MV-4-11 (cell line): Measurements from ENCODE around the gene ABHD10.
A peak's percentile ranks its signal among the peaks of the same experiment; 100 is the strongest.

Experiments
- DNase-seq: peaks from one replicate; lab custom pipeline; 2025; lab: John Stamatoyannopoulos, UW

Gene ABHD10

DNA sequence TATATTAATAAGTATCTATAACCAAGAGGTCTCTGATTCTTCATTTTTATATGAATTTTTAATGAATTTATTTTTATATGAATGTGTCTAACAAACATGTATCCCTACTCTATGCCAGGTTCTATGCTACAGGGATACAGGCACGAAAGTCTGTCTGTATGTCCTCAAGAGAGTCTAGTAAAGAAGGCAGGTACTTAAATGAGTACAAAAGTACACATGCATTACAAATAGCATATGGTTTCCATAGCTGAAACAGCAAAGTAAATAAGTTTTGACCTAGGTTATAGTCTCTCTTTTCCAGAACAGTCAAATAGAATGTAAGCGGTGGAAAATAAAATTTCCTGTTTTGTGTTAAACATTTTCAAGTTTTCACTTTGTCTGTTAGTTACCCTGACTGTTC lies 13.3 kb upstream of the ABHD10 start:
- DNase-seq = no peak

DNA sequence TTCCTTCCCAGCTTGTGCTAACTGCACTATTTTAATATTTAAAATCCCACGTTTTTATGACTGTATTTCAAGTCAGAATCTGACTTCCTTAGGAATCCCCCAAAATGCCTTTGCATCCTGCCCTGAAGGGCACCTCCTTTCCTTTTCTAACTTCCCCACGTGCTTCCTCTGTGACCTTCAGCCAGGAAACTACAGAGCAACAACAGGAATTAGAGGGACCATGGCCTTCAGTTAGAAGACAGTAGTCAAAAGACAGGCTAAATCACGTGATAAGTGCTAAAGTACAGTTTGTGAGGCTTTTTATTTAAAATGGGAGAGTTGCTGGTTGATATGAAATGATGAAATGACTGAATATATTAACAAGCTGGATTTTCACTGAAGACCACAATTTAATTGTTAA lies 11.8 kb upstream of the ABHD10 start:
- no peak for DNase-seq

DNA sequence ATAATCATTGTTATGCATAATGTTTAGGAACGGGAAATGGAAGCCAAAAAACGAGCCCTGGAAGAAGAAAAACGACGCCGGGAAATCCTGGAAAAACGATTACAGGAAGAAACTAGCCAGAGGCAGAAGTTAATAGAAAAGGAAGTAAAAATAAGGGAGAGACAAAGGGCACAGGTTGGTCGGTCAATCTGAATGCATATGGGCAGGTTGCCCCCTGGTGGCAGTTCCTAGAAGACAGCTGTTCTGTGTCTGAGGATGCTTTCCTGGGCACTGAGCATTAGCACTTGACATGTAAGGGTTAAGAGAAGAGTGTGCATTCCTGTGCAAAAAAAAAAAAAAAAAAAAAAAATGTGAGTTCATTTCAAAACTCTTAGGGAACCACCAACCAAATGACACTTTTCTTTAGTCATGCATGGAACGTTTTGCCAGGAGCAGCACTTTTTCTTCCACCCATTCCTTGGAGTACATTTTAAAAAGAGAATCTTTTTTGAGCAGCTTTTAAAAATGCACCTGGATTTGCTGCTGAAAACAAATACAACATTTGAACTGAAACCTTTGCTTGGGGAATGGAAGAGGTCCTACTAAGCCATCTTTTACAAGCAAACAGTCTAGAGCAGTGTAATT lies 11.1 kb upstream of the ABHD10 start:
- peak; percentile 63 for DNase-seq

DNA sequence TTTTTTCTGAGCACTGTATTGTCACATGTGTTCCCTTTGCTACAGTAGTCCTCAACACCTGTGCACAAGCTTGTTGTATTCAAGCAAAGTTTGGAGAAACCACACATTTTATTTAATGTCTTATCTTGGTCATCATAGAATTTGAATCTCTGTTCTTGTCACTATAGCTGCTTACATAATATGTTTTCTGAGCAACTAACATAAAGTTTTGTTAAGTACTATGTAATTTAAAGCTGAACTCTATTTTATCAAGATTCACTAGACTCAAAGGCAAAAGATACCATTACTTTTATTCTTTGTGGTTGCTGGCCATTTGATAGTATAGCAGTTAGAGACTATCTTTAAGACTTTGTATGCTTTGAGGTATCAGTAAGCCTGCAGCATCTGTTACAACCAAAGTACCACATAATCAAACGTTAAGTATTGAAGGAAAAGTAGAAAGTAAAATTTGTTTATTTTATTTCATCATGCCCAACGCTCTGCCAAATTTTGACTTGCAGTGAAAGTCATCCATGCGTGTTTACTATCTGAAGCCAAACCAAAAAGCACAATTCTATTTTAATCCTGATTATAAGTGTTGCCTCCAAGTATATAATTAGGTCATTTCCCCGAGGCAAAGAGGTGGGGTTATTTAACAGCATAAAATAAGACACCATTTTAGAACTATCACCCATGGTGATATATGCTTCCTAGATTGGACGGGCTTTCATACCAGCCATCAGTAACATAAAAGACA lies 10.3 kb upstream of the ABHD10 start:
- DNase-seq = no peak

DNA sequence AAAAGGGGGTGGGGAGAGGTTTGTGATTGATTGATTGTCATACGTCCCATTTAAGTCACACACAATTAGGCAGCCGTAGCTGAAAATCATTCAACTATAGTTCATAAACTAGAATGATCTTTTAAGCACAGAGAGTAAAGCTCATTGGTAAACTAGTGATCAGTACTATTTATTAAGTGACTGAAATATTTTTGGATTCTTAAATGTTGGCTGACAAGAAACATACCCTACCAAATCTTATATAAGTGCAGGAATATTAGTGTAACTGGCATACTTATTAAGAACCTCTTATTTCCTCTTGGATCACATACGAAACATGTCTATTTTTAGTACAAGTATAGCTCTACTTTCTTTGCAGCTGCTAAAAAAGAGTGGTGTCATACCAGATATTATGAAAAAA lies 8.4 kb upstream of the ABHD10 start:
- no peak for DNase-seq

DNA sequence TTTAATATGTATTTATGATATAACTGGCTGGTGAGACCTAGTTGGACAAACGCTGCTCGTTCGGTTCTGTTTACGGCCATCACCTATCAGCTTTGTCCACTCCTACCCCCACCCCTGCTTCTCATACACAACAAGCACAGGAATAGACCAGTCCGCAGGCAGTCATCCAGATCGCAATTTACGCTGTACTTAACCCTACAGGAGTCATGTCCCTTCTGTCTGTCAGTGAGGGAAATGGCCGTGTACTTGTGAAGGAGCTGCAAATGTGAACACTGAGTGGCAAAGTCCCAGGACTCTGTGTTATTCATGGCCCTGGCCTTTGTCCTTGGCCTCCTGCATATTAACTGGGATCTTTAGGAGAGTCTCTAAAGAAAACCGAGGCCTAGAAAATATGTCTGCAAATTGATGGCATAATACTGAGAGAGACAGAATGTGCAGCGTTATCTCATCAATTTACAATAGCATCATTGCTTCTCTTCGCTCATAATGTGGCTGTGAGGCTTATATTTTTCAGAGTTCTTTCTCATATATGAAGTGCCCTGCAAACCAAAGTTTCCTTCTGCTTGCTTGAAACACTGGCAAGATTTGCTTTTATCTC lies 7.2 kb upstream of the ABHD10 start:
- DNase-seq = no peak

DNA sequence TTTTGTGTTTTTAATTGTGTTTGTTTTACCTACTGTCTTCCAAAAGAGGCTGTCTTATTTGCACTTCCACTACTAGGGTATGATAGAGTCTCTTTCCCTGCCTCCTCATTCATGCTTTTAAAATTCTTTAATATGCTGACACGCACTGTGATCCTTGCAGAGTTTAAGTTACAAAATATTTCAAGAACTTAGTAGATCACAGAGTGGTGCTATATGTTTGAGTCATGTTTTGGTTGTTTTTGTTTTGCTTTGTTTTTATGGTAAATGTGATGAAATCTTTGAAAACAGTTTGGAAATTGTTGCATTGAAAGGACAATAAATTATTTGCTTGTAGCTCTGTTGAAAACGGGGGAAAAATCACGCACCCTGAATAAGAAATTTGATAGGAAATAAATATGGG lies 5.9 kb upstream of the ABHD10 start:
- DNase-seq = no peak

DNA sequence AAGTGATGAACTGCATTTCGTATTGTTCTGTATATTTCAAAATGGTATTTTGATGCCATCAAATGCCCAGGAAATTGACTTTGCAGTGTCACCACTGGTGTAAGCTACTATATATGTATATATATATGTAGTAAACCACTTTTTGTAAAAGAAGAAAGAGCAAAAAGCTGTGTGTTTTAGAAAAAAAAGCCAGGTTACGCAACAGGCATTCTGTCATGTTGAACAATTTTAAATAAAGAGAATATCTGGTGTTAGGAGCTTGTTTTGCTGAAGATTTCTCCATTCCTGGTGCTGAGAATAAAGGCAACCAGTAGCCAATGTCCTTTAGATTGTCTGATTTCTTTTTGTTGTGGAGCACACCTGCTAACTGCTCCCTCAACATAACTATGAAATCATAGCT lies 3.7 kb upstream of the ABHD10 start:
- DNase-seq = no peak

DNA sequence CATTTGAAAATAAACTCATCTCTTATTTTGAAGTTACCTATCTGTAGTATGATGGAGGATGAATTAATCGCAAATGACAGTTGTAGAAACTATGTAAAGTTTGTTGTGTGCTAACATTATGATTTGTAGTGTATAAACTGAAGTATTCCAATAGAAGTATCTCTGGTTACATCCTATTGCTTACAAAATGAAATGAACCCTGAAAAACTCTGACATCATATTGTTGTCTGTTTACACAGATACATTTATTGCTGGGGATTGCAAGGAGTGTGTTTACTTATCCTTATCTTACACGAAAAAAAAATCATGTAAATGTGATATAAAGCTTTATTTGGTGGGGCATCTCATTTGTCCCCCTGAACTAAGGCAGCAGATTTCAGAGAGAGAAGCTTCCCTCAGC lies 2.6 kb upstream of the ABHD10 start:
- DNase-seq = no peak

DNA sequence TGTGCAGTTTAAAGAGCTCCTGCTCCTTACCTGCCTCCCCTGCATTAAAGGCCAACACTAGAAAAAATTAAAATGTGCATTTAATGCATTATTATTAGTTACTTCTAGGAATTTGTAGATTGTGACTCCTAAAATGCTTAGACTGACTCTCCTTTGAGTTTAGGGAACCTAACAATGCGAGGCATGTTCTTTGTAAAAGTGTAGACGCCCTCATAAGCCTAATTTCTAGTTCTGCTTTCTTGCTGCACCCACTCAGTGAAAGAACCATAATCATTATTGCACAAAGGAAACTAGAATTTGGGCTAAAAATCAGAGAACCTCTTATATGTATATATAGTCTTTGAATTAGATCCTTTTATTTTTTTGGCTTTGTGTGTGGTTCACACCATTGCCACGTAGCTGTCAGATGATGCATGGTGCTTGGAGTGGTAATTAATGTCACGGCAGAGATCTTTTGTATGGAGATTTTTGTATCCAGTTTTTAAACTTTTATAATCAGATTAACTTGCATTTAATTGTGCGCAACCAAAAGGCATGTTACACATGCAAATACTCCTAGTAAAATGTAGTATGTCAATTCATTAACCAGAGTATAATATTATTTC lies 710 bp downstream of the ABHD10 start:
- DNase-seq = peak; percentile 78

DNA sequence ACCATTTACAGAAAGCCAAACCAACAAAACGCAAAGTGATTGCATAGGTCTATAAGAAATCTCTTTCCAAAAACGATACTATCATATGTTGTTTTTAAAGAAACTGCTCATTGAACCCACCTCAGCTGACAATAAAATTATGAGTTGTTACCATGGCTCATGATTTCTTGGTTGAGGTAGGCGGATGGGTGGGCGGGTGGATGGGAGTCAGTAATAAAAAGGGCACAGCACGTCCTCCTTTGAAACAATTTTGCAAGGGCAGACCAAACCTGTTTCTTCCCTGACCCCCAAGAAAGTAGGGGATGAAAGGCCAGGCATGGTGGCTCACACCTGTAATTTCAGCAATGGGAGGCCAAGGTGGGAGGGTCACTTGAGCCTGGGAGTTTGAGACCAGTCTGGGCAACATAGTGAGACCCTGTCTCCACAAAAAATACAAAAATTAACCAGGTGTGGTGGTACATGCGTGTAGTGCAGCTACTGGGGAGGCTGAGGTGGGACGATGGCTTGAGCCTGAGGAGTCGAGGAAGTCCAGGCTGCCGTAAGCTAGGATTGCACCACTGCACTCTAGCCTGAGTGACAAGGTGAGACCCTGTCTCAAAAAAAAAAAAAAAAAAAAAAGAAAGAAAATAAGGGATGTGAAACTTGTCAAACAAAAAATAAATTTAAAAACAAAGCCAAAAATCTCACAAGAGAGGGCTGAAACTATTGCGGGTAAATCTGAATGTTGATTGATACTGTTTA lies 2.1 kb downstream of the ABHD10 start:
- DNase-seq = peak; percentile 17

DNA sequence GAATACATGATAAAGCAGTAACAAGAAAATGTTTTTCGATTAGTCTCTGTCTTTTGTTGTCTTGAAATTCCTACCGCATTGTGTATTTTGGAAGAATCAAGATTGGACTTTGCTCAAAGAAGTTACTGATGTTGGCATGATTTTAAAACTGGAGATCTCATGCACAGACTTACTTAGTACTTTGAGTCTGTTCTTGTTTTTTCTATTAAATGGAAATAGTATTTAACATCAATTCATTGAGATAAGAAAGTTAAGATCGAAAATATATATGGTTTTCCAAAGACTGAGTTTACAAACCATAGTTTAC lies 2.6 kb downstream of the ABHD10 start:
- no peak for DNase-seq

DNA sequence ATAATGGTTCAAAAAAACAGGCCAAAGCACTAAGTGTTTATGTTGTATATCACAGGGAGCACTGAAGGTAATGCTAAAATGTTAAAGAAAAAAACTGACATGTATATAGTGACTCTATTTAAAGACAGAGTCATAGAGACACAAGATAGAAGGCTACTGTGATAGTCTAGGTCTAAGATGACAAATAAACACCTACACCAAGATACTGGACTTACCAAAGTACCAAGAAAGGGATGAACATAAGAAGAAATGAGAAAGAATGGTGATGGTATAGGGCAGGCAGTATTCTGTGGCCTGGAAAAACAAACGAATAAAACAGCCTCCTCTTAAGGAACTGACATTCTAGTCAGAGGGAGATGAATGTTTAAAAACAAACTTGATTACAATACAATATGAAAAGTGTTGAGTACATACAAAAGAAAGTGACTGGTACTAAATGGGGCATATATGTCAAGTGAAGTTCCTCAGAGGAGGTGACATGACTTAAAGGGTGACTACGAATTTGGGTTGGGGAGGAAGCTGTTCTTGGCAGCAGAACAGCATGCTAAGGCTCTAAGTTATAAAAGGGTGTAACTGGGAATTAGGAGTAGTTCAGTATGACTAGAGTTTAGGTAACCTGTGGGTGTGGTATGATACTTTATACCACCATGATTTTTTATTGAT lies 5.9 kb downstream of the ABHD10 start:
- no peak for DNase-seq

DNA sequence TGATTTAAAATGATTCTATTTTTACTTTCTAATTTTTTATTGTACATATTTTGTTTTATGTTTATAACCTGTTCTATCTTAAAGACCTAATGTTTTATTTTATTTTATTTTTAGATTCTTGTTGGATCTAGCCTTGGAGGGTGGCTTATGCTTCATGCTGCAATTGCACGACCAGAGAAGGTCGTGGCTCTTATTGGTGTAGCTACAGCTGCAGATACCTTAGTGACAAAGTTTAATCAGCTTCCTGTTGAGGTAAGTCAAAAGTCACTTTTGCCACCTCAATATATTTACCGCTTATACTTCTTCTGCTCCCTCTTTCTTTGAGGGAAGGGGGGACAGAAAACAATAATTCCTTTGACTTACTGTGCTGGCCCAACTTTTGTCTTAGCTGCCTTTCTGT lies 8.0 kb downstream of the ABHD10 start:
- no peak for DNase-seq

DNA sequence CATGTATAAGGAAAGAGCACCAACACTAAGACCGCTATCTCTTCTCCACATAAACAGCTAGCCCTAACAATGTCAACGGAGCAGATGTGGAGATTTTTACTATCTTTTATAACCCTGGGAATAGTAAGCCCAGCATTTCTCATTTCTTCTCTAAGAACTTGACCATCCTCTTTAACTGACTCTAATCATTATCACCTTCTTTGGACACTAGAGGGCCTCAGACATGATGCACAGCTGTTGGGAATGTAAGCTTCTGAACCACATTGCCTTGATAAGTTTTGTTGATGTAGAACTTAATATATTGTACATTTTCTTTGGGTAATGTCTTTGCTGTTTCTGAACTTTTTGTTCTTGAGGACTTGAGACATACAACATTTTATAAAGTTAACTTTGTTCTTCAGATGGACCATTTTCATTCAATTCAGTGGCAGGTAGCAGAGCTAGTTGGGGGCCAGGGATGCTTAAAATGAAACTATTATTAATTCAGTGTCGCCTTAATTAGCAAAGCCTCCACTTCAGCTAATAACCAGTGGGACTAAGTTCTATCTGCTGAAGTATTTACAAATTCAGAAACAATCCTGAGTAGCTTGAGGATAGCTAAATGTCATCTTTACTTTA lies 10.3 kb downstream of the ABHD10 start:
- peak; percentile 42 for DNase-seq

DNA sequence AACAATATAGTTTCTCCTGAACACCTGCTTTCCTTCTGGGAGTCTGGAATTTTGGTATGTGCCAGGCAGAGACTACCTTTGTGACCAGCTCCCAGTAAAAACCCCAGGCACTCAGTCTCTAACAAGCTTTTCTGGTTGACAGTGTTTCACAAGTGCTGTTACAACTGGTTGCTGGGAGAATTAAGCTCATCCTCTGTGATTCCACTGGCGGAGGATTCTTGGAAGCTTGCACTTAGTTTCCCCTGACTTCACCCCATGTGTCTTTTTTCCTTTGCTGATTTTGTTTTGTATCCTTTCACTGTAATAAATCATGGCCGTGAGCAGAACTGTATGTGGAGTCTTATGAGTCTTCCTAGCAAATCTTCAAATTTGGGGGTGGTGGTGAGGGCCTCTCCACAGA lies 14.2 kb downstream of the ABHD10 start:
- DNase-seq = no peak

DNA sequence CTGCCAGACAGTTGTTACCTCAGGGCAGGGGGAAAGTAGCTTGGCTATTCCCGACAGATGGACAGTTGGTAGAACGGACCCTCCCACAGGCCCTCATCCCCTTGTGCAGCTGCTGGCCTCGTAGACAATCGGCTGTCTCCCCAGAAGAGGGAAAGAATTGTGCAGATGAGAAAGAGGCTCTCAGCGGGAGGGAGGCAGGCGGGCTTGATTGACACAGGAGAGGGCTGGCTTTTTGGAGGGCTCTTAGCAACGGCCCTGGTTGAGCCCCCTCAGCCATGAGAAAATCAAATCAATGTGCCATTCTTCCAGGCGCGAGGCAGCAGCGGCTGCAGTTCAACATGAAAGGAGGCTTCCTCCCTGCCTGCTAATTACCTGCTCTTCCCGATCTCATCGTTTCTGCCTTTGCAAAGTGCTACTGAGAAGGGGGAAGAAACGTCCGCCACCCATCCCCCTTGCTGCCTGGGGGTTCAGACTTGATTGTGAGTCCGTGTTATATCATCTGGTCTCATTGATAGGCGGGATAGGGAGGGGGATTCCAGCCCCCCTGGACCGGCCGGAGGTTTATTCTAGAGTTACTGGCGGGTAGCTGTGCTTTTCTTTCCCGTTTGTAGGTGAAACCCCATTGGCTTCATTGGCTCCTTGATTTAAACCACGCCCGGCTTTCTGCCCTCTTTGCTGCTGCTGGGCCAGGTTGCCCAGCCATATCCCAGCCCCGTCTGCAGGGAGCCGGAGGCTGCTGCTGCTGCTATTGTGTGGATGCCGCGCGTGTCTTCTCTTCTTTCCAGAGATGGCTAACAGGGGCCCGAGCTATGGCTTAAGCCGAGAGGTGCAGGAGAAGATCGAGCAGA lies 20.0 kb downstream of the ABHD10 start, which contains the start of gene TAGLN3:
Gene TAGLN3, plus strand, starts transcription at position 287 of the 848 bp plus-strand sequence. Its CDS starts 501 bp downstream, at position 788.
- DNase-seq = no peak

DNA sequence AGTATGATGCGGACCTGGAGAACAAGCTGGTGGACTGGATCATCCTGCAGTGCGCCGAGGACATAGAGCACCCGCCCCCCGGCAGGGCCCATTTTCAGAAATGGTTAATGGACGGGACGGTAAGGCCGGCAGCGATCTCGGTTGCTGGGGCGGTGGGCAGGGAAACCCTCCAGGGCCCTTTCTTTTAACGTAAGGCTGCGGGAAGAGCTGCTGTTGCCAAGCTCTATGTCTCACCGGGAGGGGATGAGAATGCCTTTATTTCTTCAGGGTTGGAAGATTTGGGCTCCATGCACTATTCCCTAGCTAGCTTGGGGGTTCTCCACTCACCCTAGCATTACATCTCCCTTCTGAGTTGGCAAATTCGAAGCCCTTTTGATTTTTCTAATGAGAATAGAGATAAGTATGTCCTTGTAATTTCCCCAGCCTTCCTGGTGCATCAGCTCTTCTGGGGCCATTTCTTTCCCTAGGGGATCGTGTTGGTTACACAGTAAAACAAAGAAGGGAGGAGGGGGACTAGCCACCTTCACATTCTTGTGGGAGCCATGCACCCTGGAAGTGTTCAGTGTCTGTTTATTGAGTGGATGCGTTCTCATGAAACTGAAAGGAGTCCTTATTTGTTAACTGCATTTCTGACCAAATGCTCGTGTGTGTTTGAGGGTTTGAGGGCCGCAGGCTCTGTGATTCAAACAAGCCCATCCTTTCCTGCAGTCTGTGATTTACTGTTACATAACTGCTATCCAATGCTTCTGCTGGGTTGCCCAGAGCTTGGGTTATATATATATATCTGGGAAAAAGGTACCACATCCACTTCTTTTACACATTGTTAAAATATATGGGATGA lies 20.9 kb downstream of the ABHD10 start:
- no peak for DNase-seq

DNA sequence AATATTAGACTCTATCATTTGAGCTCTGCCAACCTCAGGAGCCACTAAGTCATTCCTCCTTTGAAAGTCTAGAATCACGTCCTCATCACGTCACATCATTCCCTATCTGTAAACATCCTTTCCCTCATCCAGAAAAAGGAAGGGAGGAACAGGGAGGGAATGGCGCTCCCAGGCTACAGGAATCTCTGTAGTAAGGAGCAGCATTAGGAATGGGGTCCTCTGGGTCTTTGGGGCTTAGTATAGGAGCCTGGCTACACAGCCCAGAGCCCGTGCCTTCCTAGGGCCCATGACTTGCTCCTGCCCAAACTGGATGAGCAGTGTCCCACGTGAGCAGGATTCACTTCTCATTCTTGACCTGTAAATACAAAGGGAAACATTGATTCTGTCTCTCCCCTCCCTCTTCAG lies 21.5 kb downstream of the ABHD10 start:
- no peak for DNase-seq

DNA sequence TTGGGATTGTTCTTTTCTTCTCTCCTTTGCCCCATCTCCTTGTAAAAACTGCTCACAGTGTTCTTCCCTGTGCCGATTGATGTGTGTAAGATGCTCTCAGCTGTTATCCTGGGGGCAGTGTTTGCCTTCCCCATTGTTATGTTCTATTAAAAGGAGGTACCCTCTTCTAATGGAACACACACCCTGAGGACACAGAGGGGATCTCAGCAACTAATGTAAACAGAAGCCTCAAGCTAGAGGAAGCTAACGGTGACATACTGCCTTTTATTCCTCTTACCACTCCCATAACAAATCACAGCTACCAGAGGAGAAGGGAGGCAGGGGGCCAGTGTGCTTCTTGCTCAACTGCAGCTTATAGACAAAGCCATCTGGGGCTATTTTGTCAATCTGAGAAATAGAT lies 22.1 kb downstream of the ABHD10 start:
- no peak for DNase-seq
